ENCODE results near the gene TBL1X. TPM values are rescaled to one million over a fixed set of nuclear protein-coding genes. Genes with fewer than 3 reads are reported as not detected.

Gene TBL1X
- total RNA-seq, 2 donors from 2014 or later = 12.3 to 14.0 TPM

GRCh38 chrX:9503261-9503660 is 38.4 kb downstream of the TBL1X start:
- peaks cover 7% of the 10 kb centered on the region for H3K36me3 ChIP-seq
- H3K27me3 ChIP-seq = no peaks in the 10 kb centered on the region
- no peak for DNase-seq (ENCODE audit: low spot score)
- TF ChIP-seq CTCF (IDR thresholded peaks at IDR 0.05) = no peak
- peaks cover 3 to 4% of the 10 kb centered on the region in 2 donors for H3K9me3 ChIP-seq
- H3K4me1 ChIP-seq = no peaks in the 10 kb centered on the region
- no peak overlapping the region for H3K27ac ChIP-seq
- no peak overlapping the region for H3K4me3 ChIP-seq

- no peaks in the 10 kb centered on the region for H3K27me3 ChIP-seq
- no peak overlapping the region for H3K4me3 ChIP-seq
- H3K9me3 ChIP-seq = peaks cover 3 to 4% of the 10 kb centered on the region in 2 donors
- H3K27ac ChIP-seq = no peak overlapping the region
- no peaks in the 10 kb centered on the region for H3K4me1 ChIP-seq
- TF ChIP-seq CTCF (IDR thresholded peaks at IDR 0.05) = no peak
- DNase-seq (ENCODE audit: low spot score) = no peak
- no peaks in the 10 kb centered on the region for H3K36me3 ChIP-seq
Observed at GRCh38 chrX:9510366-9510765, 45.5 kb downstream of the TBL1X start.

GRCh38 chrX:9510980-9511379 is 46.1 kb downstream of the TBL1X start:
- Histone ChIP-seq H3K27me3 (no peaks in the 10 kb centered on the region), H3K4me1 (no peaks in the 10 kb centered on the region), H3K9me3 (peaks cover 3 to 4% of the 10 kb centered on the region in 2 donors), H3K36me3 (no peaks in the 10 kb centered on the region), H3K27ac (no peak overlapping the region), H3K4me3 (no peak overlapping the region)
- TF ChIP-seq CTCF (IDR thresholded peaks at IDR 0.05) = no peak
- no peak for DNase-seq (ENCODE audit: low spot score)

- Histone ChIP-seq H3K4me1 (no peaks in the 10 kb centered on the region), H3K36me3 (no peaks in the 10 kb centered on the region), H3K9me3 (no peaks in the 10 kb centered on the region), H3K4me3 (no peak overlapping the region), H3K27me3 (no peaks in the 10 kb centered on the region), H3K27ac (peak overlapping the region in 1 of 2 donors; percentile 25)
- no peak for DNase-seq (ENCODE audit: low spot score)
- TF ChIP-seq CTCF (IDR thresholded peaks at IDR 0.05) = no peak
Observed at GRCh38 chrX:9515489-9515888, 50.6 kb downstream of the TBL1X start.

- Histone ChIP-seq H3K27me3 (no peaks in the 10 kb centered on the region), H3K36me3 (no peaks in the 10 kb centered on the region), H3K27ac (peak overlapping the region in 1 of 2 donors; percentile 25), H3K4me1 (no peaks in the 10 kb centered on the region), H3K9me3 (no peaks in the 10 kb centered on the region), H3K4me3 (no peak overlapping the region)
- no peak for TF ChIP-seq CTCF (IDR thresholded peaks at IDR 0.05)
- DNase-seq (ENCODE audit: low spot score) = no peak
Observed at GRCh38 chrX:9515973-9516538, 51.2 kb downstream of the TBL1X start.

GRCh38 chrX:9516635-9517034 is 51.8 kb downstream of the TBL1X start:
- H3K27me3 ChIP-seq = no peaks in the 10 kb centered on the region
- H3K4me1 ChIP-seq = no peaks in the 10 kb centered on the region
- no peaks in the 10 kb centered on the region for H3K9me3 ChIP-seq
- no peaks in the 10 kb centered on the region for H3K36me3 ChIP-seq
- no peak overlapping the region for H3K27ac ChIP-seq
- H3K4me3 ChIP-seq = no peak overlapping the region
- no peak for TF ChIP-seq CTCF (IDR thresholded peaks at IDR 0.05)
- DNase-seq (ENCODE audit: low spot score) = no peak

All from right atrium auricular region (tissue), 2 donors.